Measurements from ENCODE around the gene ATP10B. TPM values are rescaled to one million over a fixed set of nuclear protein-coding genes. Genes with fewer than 3 reads are reported as not detected.

The ATP10B gene
- total and polyA plus RNA-seq, 2 of the 8 experiments (the other 6 are each of a cell fraction or from before 2014, with no cell fraction given): 0.06 to 0.11 TPM

DNA sequence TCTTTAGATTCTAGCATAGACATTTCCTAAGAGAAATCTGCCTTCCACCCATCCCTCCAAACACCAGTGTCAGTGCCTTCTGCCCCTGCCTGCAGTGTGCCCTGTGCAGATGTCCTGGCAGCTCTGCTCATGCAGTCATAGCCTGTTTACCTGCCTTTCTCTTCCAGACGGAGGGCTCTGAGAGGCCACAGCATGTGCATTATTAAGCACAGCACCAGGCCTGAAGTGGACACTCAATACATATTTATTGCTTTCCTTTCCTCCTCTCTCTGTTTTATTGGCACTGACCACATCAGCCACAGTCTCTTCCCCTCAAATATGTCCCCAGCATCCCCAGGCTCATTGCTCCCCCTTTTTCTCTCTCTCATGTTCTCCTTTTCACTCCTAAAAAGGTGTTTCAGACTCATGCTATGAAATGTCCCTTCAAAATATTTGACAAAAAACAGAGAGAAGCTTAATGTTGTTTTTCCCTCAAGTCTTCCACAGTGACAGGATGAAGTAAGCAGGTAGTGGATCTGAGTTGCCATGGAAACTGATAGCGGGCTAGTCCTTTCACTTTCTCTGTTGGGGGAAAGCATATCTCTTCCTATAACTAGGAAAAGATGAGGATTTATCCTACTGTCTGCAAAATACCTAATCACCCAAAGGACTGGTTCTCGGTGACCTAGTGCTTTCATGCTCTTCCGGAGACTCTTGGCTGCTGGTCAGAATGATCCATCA, 100.9 kb downstream of the ATP10B start:
- ChIA-PET POLR2A (ENCODE audit: partially characterized antibody) (no interaction called here), CTCF (ENCODE audit: partially characterized antibody) (interaction anchor here (1.5 to 1.6 kb wide), 2 partner anchors 16 to 312 kb away, joined by 3 to 4 read pairs; no protein-coding TSS in a partner anchor)
- Histone ChIP-seq H4K5ac (ENCODE audit: insufficient read length, low read depth, low read length) (no peak overlapping the region), H3K56ac (replicated peaks; ENCODE audit: insufficient read length, low read depth, low read length) (no peak overlapping the region), H3K14ac (ENCODE audit: insufficient read length) (no peak overlapping the region), H3K4me3 (ENCODE audit: extremely low read depth in 1 of 4, insufficient read depth in 2 of 4, low read depth in 3 of 4, low read length in 4 of 4) (no peak overlapping the region), H2BK5ac (ENCODE audit: low read depth, low read length) (no peak overlapping the region), H3K23me2 (ENCODE audit: low read depth, low read length) (no peaks in the 10 kb centered on the region), H4K8ac (ENCODE audit: extremely low read depth, insufficient read depth, low read length) (no peak overlapping the region), H3K23ac (ENCODE audit: insufficient read length) (no peak overlapping the region), H2BK12ac (ENCODE audit: low read depth, low read length) (no peak overlapping the region), H3K79me1 (ENCODE audit: low read depth, low read length) (no peaks in the 10 kb centered on the region), H3K79me2 (ENCODE audit: control insufficient read depth in 1 of 2, insufficient read depth in 2 of 2, low read length in 2 of 2) (no peaks in the 10 kb centered on the region), H3K9ac (replicated peaks in 1 of 4; ENCODE audit: extremely low read depth in 1 of 4, low read depth in 3 of 4, low read length in 3 of 4) (no peak overlapping the region), H3K36me3 (ENCODE audit: control insufficient read depth in 2 of 4, insufficient read depth in 4 of 4, low read length in 3 of 4) (no peaks in the 10 kb centered on the region), H4K20me1 (replicated peaks in 1 of 2; ENCODE audit: control insufficient read depth in 1 of 2, insufficient read depth in 2 of 2, low read length in 2 of 2) (no peaks in the 10 kb centered on the region), H3K9me3 (ENCODE audit: insufficient read depth in 2 of 2, low read depth in 1 of 2, low read length in 1 of 2) (no peaks in the 10 kb centered on the region), H3K4ac (replicated peaks; ENCODE audit: insufficient read length, low read depth, low read length) (no peak overlapping the region), H3K4me1 (replicated peaks in 1 of 4; ENCODE audit: control insufficient read depth in 3 of 4, insufficient read depth in 4 of 4, low read length in 3 of 4) (no peaks in the 10 kb centered on the region), H3K18ac (ENCODE audit: extremely low read depth, low read length) (no peak overlapping the region), H4K91ac (replicated peaks; ENCODE audit: insufficient read length, low read length) (no peak overlapping the region), H2BK15ac (ENCODE audit: low read length) (no peak overlapping the region), H3K27ac (ENCODE audit: low read depth, low read length) (no peak overlapping the region), H2BK20ac (ENCODE audit: low read length) (no peak overlapping the region), H2AK5ac (ENCODE audit: low read depth, low read length) (no peak overlapping the region), H3K27me3 (replicated peaks in 1 of 4; ENCODE audit: control insufficient read depth in 3 of 4, extremely low read depth in 1 of 4, insufficient read depth in 3 of 4, low read length in 3 of 4) (no peaks in the 10 kb centered on the region), H2BK120ac (replicated peaks; ENCODE audit: low read depth, low read length) (no peak overlapping the region), H3K4me2 (ENCODE audit: insufficient read depth in 1 of 2, low read depth in 2 of 2, low read length in 2 of 2) (no peak overlapping the region), H2AFZ (ENCODE audit: low read length) (no peak overlapping the region)
- DNase-seq (ENCODE audit: low read depth in 1 of 2, low spot score in 2 of 2) (no peak), FAIRE-seq (no peak)
- 94% methylated on average over 4 of the region's 4 CpGs; no CpG with 5 or more reads in 1 of the 2 experiments for WGBS, 2 experiments (ENCODE audit: extremely low coverage in 1 of 2, insufficient coverage in 1 of 2, insufficient read length in 1 of 2, insufficient replicate concordance in 2 of 2, low coverage in 1 of 2, low lambda C conversion rate in 2 of 2, missing lambda C conversion rate in 1 of 2)
- TF ChIP-seq RXRA (IDR thresholded peaks at IDR 0.05; ENCODE audit: insufficient read depth, low read depth, low read length) (no peak), PHF8 (conservative IDR thresholded peaks at IDR 0.05; ENCODE audit: low read depth, low read length) (no peak), TEAD4 (IDR thresholded peaks at IDR 0.05; ENCODE audit: low read depth, low read length) (no peak), TCF12 (IDR thresholded peaks at IDR 0.05; ENCODE audit: low read depth, low read length) (no peak), BCL11A (IDR thresholded peaks at IDR 0.05; ENCODE audit: low read depth in 2 of 2, low read length in 2 of 2) (no peak)

Data from H1 (cell line).